SK-N-MC (cell line): ENCODE results near the gene ELMOD3.

ENCODE experiments used
- DNase-seq: peaks from one replicate; pipeline ENCODE4 v3.0.0-alpha.2; 2011; ENCODE audit warnings: low read depth, low spot score
- H3K27ac ChIP-seq: fragments of 200-600 bp; sonication (generic); 2 replicates; pipeline ENCODE4 v1.5.1; 2016; ENCODE audit warnings: mixed run types
- H3K36me3 ChIP-seq: fragments of 200-600 bp; sonication (generic); 2 replicates; pipeline ENCODE4 v1.6.1; 2017; ENCODE audit warnings: antibody characterized with exemption, low read length, mixed read lengths; ENCODE audit not compliant: insufficient read depth
- H3K4me3 ChIP-seq: fragments of 200-600 bp; sonication (generic); 2 replicates; pipeline ENCODE4 v1.5.1; 2016
- H3K9ac ChIP-seq: fragments of 200-600 bp; sonication (generic); 2 replicates; pipeline ENCODE4 v1.8.0; 2017; ENCODE audit warnings: mixed run types, mixed read lengths; ENCODE audit not compliant: insufficient read length
- H3K9me3 ChIP-seq: fragments of 200-600 bp; sonication (generic); 2 replicates; pipeline ENCODE4 v1.6.1; 2017; ENCODE audit warnings: low read depth, mild to moderate bottlenecking, antibody characterized with exemption, low read length, moderate library complexity, mixed read lengths
- EZH2 ChIP-seq: fragments of 200-600 bp; sonication (generic); IDR thresholded peaks from one replicate; pipeline ENCODE4 v1.6.1; 2017; ENCODE audit warnings: antibody characterized with exemption
- FOXP2 ChIP-seq: optimal IDR thresholded peaks from 2 replicates; pipeline ENCODE3; 2011; ENCODE audit warnings: mild to moderate bottlenecking, moderate library complexity; ENCODE audit not compliant: insufficient read depth; ENCODE audit errors: extremely low read length, control extremely low read depth
- POLR2AphosphoS5 ChIP-seq: IDR thresholded peaks from 2 replicates; pipeline ENCODE4 v1.6.1; 2012; ENCODE audit warnings: mild to moderate bottlenecking, low read depth, low read length, borderline replicate concordance

Gene ELMOD3

GRCh38 chr2:85400023-85400422 is 45.5 kb downstream of the ELMOD3 start:
- no peak for DNase-seq
- TF ChIP-seq POLR2AphosphoS5 (no peak), EZH2 (no peak), FOXP2 (no peak)
- Histone ChIP-seq H3K4me3 (no peak overlapping the region), H3K36me3 (no peaks in the 10 kb centered on the region), H3K9me3 (no peaks in the 10 kb centered on the region), H3K9ac (no peak overlapping the region), H3K27ac (no peak overlapping the region)

- TF ChIP-seq POLR2AphosphoS5 (no peak), FOXP2 (no peak)
- Histone ChIP-seq H3K36me3 (no peaks in the 10 kb centered on the region), H3K9ac (no peak overlapping the region), H3K9me3 (no peaks in the 10 kb centered on the region), H3K27ac (no peak overlapping the region), H3K4me3 (no peak overlapping the region)
- DNase-seq: no peak
Observed at GRCh38 chr2:85400541-85401463, 46.2 kb downstream of the ELMOD3 start.

- no peak for DNase-seq
- no peak overlapping the region for H3K27ac ChIP-seq
- no peak overlapping the region for H3K4me3 ChIP-seq
- no peaks in the 10 kb centered on the region for H3K9me3 ChIP-seq
- no peak for TF ChIP-seq EZH2
- TF ChIP-seq FOXP2: no peak
- no peak for TF ChIP-seq POLR2AphosphoS5
- H3K9ac ChIP-seq: no peak overlapping the region
- H3K36me3 ChIP-seq: no peaks in the 10 kb centered on the region
Observed at GRCh38 chr2:85401464-85401805, 46.9 kb downstream of the ELMOD3 start.

GRCh38 chr2:85401844-85402243 is 47.3 kb downstream of the ELMOD3 start:
- TF ChIP-seq EZH2: no peak
- no peak for TF ChIP-seq POLR2AphosphoS5
- TF ChIP-seq FOXP2: no peak
- Histone ChIP-seq H3K9ac (no peak overlapping the region), H3K4me3 (no peak overlapping the region), H3K27ac (no peak overlapping the region), H3K36me3 (no peaks in the 10 kb centered on the region), H3K9me3 (no peaks in the 10 kb centered on the region)
- no peak for DNase-seq

- H3K9ac ChIP-seq: no peak overlapping the region
- H3K4me3 ChIP-seq: peak overlapping the region; percentile 31; the same call in 1 of the 2 replicates
- H3K27ac ChIP-seq: peak overlapping the region; percentile 52; the same call in 1 of the 2 replicates
- peak; percentile 22 for DNase-seq
- H3K9me3 ChIP-seq: no peaks in the 10 kb centered on the region
- TF ChIP-seq EZH2 (no peak), FOXP2 (no peak), POLR2AphosphoS5 (no peak; the same call in 1 of the 2 replicates)
- no peaks in the 10 kb centered on the region for H3K36me3 ChIP-seq
Observed at GRCh38 chr2:85405201-85406059, 50.9 kb downstream of the ELMOD3 start.

- H3K9me3 ChIP-seq: no peaks in the 10 kb centered on the region
- no peak within 1 kb of the TSS for H3K27ac ChIP-seq
- TF ChIP-seq FOXP2 (no peak), POLR2AphosphoS5 (no peak), EZH2 (no peak)
- no peak for DNase-seq
- H3K9ac ChIP-seq: no peak within 1 kb of the TSS
- H3K4me3 ChIP-seq: no peak within 1 kb of the TSS
- no peaks in the 10 kb centered on the region for H3K36me3 ChIP-seq
Observed at GRCh38 chr2:85409845-85410583, 55.4 kb downstream of the ELMOD3 start, which contains the start of gene CAPG. Gene CAPG (minus strand): TSS chr2:85410366. CDS start chr2:85402145, 8,221 bp downstream.

- H3K9ac ChIP-seq: no peak overlapping the region
- H3K36me3 ChIP-seq: no peaks in the 10 kb centered on the region
- H3K27ac ChIP-seq: no peak overlapping the region
- H3K9me3 ChIP-seq: no peaks in the 10 kb centered on the region
- H3K4me3 ChIP-seq: no peak overlapping the region
- DNase-seq: no peak
- TF ChIP-seq POLR2AphosphoS5: no peak
Observed at GRCh38 chr2:85410584-85411404, 56.2 kb downstream of the ELMOD3 start.
